ENCODE results near the gene NPHP4.

The NPHP4 gene

DNA sequence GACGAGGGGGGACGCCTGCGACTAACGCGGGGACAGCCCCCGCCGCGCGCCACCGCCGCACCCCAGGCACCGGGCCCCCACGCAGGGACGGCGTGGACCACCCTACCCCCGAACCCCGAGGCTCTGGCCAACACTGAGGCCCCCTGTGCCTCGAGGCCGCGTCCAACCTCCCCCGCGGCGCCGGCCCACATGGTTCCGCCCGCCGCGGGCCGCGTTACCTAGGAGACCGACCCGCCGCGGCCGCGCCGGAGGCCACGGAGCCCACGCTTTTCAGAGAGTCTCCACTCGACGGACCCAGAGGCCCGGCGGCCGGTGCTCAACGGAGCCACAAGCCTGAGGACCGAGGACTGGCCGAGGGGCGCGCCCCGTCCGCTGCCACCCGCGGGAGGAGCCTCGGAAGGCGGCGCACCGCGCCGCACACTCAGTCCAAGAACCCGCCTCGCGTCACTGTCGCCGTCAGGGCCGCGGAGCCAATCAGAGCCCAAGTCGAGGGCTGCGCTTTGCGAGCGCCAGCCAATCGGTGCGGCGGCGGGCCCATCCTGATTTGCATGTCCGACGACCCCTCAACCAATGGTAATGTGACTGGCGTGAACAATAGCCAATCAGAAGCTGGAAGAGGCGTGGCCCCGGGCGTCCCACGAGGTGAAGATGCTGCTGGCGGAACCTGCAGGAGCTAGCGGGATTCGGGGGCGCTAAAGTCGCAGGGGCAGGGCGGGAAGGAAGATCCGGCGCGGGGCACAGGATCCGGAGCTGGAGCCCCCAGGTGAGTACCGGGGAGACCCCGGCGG, at the start of gene NPHP4:
Gene NPHP4, minus strand, starts transcription at position 400 of the 788 bp plus-strand sequence. CDS start 6,136 bp downstream, outside the sequence.
- Histone ChIP-seq H3K27me3 (ENCODE audit: insufficient read depth, insufficient read length) (no peaks in the 10 kb centered on the region), H3K4me1 (ENCODE audit: insufficient read depth, insufficient read length) (no peaks in the 10 kb centered on the region), H3K9ac (ENCODE audit: insufficient read length, low read depth) (peak within 1 kb of the TSS; percentile 70), H3K4me3 (ENCODE audit: insufficient read length, low read depth) (peak within 1 kb of the TSS; percentile 50), H3K36me3 (ENCODE audit: insufficient read depth, insufficient read length, low read length) (no peaks in the 10 kb centered on the region), H3K9me3 (ENCODE audit: insufficient read depth, low read length) (no peaks in the 10 kb centered on the region)
- TF ChIP-seq ZNF274 (IDR thresholded peaks at IDR 0.05; ENCODE audit: low read depth, low read length), result no peak
- no peak for TF ChIP-seq YY1 (IDR thresholded peaks at IDR 0.05; ENCODE audit: insufficient read depth, insufficient read length)
- no peak for TF ChIP-seq SUZ12 (IDR thresholded peaks at IDR 0.05; ENCODE audit: extremely low read depth, insufficient read depth, insufficient read length)
- DNase-seq (ENCODE audit: low read depth, low spot score), result peak; percentile 89

DNA sequence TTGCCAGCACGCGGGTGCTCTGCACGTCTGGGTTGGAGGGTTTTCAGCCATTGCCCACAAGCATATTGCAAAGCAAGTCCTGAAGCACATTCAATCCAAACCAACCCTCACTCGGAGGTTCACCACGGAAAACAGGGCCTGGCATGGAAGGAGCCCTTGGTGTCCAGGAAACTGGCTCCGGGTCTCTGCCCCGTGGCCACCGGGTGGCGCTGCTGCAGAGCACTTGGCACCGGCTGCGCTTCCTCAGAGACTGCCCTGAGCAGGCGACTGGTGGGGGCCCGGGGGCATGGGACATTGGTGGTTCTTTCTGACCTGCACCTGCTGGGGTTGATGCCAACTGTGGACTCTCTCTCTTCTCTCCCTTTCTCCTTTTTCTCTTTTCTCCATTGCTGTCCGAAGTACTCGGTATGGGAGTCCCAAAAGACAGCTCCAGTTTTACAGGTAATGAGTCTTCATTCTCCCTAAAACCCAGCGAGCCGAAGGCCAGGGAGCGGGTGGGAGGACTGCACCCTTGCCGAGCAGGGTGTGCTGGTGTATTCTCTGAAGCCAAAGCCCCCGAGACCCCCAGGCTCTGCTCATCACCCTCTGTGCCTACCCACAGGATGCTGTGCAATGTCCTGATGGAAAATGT, 49.3 kb upstream of the NPHP4 start:
- no peak overlapping the region for H3K4me3 ChIP-seq (ENCODE audit: insufficient read length, low read depth)
- DNase-seq (ENCODE audit: low read depth, low spot score), result no peak

DNA sequence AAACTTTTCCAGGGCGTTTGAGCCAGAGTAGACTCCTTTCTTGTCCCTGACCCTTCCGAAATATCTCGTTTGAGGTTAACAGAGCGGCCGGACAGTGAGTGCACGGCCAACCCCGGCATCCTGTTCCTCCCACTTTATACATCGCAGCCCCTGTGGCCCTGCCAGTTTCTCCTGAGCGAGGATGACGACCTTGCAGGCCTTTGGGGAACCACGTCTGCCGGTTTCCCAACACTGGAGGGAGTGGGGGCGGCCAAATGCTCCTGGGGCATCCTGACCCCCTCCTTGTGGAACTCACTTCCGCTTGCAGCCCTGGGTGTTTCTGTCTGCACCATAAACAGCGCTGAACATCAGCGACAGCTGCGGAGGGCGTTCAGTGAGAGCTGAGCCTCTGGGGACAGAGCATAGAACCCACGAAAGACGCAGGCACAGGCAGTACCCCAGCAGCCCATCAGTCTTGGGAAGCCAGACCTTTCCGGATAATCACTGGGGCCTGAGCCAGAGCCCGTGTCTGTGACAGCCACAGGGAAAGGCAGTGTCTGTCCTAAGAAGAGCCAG, 48.7 kb upstream of the NPHP4 start:
- H3K9me3 ChIP-seq (ENCODE audit: insufficient read depth, low read length), result no peaks in the 10 kb centered on the region
- no peak overlapping the region for H3K4me3 ChIP-seq (ENCODE audit: insufficient read length, low read depth)
- H3K36me3 ChIP-seq (ENCODE audit: insufficient read depth, insufficient read length, low read length), result no peaks in the 10 kb centered on the region
- H3K4me1 ChIP-seq (ENCODE audit: insufficient read depth, insufficient read length), result no peaks in the 10 kb centered on the region
- H3K9ac ChIP-seq (ENCODE audit: insufficient read length, low read depth), result no peak overlapping the region
- TF ChIP-seq ZNF274 (IDR thresholded peaks at IDR 0.05; ENCODE audit: low read depth, low read length), result no peak
- TF ChIP-seq SUZ12 (IDR thresholded peaks at IDR 0.05; ENCODE audit: extremely low read depth, insufficient read depth, insufficient read length), result no peak
- no peak for TF ChIP-seq YY1 (IDR thresholded peaks at IDR 0.05; ENCODE audit: insufficient read depth, insufficient read length)
- no peak for DNase-seq (ENCODE audit: low read depth, low spot score)
- no peaks in the 10 kb centered on the region for H3K27me3 ChIP-seq (ENCODE audit: insufficient read depth, insufficient read length)

More for the DNA sequence above, 49.3 kb upstream of the NPHP4 start:
- TF ChIP-seq YY1 (IDR thresholded peaks at IDR 0.05; ENCODE audit: insufficient read depth, insufficient read length), result no peak
- TF ChIP-seq ZNF274 (IDR thresholded peaks at IDR 0.05; ENCODE audit: low read depth, low read length), result no peak
- no peak for TF ChIP-seq SUZ12 (IDR thresholded peaks at IDR 0.05; ENCODE audit: extremely low read depth, insufficient read depth, insufficient read length)
- no peaks in the 10 kb centered on the region for H3K27me3 ChIP-seq (ENCODE audit: insufficient read depth, insufficient read length)
- no peaks in the 10 kb centered on the region for H3K36me3 ChIP-seq (ENCODE audit: insufficient read depth, insufficient read length, low read length)
- no peaks in the 10 kb centered on the region for H3K4me1 ChIP-seq (ENCODE audit: insufficient read depth, insufficient read length)
- H3K9ac ChIP-seq (ENCODE audit: insufficient read length, low read depth), result no peak overlapping the region
- no peaks in the 10 kb centered on the region for H3K9me3 ChIP-seq (ENCODE audit: insufficient read depth, low read length)

DNA sequence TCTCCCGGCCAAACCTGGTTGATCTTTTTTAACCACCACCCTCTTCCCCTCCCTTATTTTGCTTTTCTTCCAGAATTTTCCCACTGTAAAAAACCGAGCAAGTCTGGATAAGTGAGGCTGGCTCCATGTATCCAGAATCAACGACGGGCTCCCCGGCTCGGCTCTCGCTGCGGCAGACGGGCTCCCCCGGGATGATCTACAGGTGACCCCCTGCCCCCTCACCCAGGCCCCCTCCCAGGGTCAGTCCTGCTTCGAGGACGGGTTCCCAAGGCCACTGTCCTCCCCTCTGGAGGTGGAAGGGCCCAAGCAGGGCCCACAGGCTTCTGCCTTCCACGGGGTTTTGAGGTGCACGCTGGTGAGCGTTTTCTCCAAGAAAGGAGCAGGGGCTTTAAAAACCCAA, 48.2 kb upstream of the NPHP4 start:
- no peak for TF ChIP-seq SUZ12 (IDR thresholded peaks at IDR 0.05; ENCODE audit: extremely low read depth, insufficient read depth, insufficient read length)
- TF ChIP-seq YY1 (IDR thresholded peaks at IDR 0.05; ENCODE audit: insufficient read depth, insufficient read length), result no peak
- TF ChIP-seq ZNF274 (IDR thresholded peaks at IDR 0.05; ENCODE audit: low read depth, low read length), result no peak
- Histone ChIP-seq H3K9ac (ENCODE audit: insufficient read length, low read depth) (no peak overlapping the region), H3K27me3 (ENCODE audit: insufficient read depth, insufficient read length) (no peaks in the 10 kb centered on the region), H3K36me3 (ENCODE audit: insufficient read depth, insufficient read length, low read length) (no peaks in the 10 kb centered on the region), H3K9me3 (ENCODE audit: insufficient read depth, low read length) (no peaks in the 10 kb centered on the region), H3K4me1 (ENCODE audit: insufficient read depth, insufficient read length) (no peaks in the 10 kb centered on the region), H3K4me3 (ENCODE audit: insufficient read length, low read depth) (no peak overlapping the region)
- DNase-seq (ENCODE audit: low read depth, low spot score), result no peak

DNA sequence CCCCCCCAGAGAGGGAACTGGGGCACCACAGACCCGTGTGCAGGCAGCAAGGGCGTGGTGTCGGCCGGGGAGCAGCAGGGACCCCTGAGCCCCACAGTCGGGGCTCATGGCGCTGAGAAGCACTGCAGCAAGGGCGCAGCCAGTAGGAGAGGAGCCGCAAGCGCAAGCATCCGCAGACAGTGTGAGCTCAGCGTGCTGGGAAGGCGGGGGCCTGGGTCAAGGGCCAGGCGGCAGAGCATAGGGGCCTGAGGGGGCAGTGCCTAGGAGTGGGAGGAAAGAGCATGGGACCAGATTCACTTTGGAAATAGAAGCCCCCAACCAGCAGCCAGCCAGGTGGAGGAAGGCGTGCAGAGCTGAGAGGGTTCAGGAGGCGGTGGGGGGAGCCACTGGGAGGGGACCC, 46.8 kb upstream of the NPHP4 start:
- Histone ChIP-seq H3K4me1 (ENCODE audit: insufficient read depth, insufficient read length) (no peaks in the 10 kb centered on the region), H3K36me3 (ENCODE audit: insufficient read depth, insufficient read length, low read length) (no peaks in the 10 kb centered on the region), H3K4me3 (ENCODE audit: insufficient read length, low read depth) (no peak overlapping the region), H3K9me3 (ENCODE audit: insufficient read depth, low read length) (no peaks in the 10 kb centered on the region), H3K27me3 (ENCODE audit: insufficient read depth, insufficient read length) (no peaks in the 10 kb centered on the region), H3K9ac (ENCODE audit: insufficient read length, low read depth) (no peak overlapping the region)
- no peak for DNase-seq (ENCODE audit: low read depth, low spot score)
- no peak for TF ChIP-seq ZNF274 (IDR thresholded peaks at IDR 0.05; ENCODE audit: low read depth, low read length)
- TF ChIP-seq YY1 (IDR thresholded peaks at IDR 0.05; ENCODE audit: insufficient read depth, insufficient read length), result no peak
- no peak for TF ChIP-seq SUZ12 (IDR thresholded peaks at IDR 0.05; ENCODE audit: extremely low read depth, insufficient read depth, insufficient read length)

DNA sequence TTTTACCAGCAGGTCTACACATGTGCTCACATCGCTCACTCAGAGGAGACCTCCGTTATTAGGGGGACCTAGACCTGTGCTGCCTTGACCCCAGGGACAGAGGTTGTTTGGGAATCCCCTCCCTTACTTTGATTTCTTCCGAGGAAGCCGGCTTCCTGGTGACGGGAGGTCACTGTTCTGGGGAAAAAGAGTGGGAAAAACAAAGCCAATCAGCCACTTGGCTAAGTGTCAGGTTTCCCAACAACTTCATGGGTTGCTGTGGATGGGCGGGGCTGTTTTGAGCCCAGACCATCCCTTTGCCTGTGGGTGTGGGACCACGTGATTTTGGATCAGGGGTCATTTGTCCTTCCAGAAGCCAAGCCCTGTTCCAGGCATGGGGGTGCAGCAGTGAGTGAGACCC, 46.4 kb upstream of the NPHP4 start:
- no peaks in the 10 kb centered on the region for H3K36me3 ChIP-seq (ENCODE audit: insufficient read depth, insufficient read length, low read length)
- no peak for DNase-seq (ENCODE audit: low read depth, low spot score)
- H3K9ac ChIP-seq (ENCODE audit: insufficient read length, low read depth), result no peak overlapping the region
- H3K4me3 ChIP-seq (ENCODE audit: insufficient read length, low read depth), result no peak overlapping the region
- no peaks in the 10 kb centered on the region for H3K27me3 ChIP-seq (ENCODE audit: insufficient read depth, insufficient read length)
- TF ChIP-seq SUZ12 (IDR thresholded peaks at IDR 0.05; ENCODE audit: extremely low read depth, insufficient read depth, insufficient read length) (no peak), YY1 (IDR thresholded peaks at IDR 0.05; ENCODE audit: insufficient read depth, insufficient read length) (no peak), ZNF274 (IDR thresholded peaks at IDR 0.05; ENCODE audit: low read depth, low read length) (no peak)
- no peaks in the 10 kb centered on the region for H3K9me3 ChIP-seq (ENCODE audit: insufficient read depth, low read length)
- H3K4me1 ChIP-seq (ENCODE audit: insufficient read depth, insufficient read length), result no peaks in the 10 kb centered on the region

DNA sequence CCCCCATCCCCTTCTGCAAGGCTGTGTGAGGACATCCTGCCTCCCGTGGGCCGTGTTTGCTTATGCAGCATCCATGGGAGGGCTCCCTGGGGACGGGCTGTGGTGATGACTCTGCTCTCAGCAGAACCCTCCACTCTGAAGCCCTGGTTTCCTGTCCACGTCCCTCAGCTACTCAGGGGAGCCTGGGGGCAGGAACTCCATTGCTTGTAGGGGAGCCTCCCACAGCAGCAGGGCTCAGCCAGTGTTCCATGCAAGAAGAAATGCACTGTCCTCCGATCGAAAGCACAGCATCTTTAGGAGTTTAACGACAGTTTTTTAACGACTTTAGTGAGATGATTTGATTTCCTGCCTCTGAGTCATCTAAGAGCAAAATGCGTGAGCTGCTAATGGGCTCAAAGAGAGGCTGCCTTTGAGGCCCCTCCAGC, 45.1 kb upstream of the NPHP4 start:
- H3K9ac ChIP-seq (ENCODE audit: insufficient read length, low read depth), result no peak overlapping the region
- no peak for DNase-seq (ENCODE audit: low read depth, low spot score)
- no peaks in the 10 kb centered on the region for H3K4me1 ChIP-seq (ENCODE audit: insufficient read depth, insufficient read length)

More for the DNA sequence above, 45.1 kb upstream of the NPHP4 start:
- TF ChIP-seq SUZ12 (IDR thresholded peaks at IDR 0.05; ENCODE audit: extremely low read depth, insufficient read depth, insufficient read length) (no peak), YY1 (IDR thresholded peaks at IDR 0.05; ENCODE audit: insufficient read depth, insufficient read length) (no peak), ZNF274 (IDR thresholded peaks at IDR 0.05; ENCODE audit: low read depth, low read length) (no peak)
- no peaks in the 10 kb centered on the region for H3K9me3 ChIP-seq (ENCODE audit: insufficient read depth, low read length)
- H3K4me3 ChIP-seq (ENCODE audit: insufficient read length, low read depth), result no peak overlapping the region
- H3K27me3 ChIP-seq (ENCODE audit: insufficient read depth, insufficient read length), result no peaks in the 10 kb centered on the region
- H3K36me3 ChIP-seq (ENCODE audit: insufficient read depth, insufficient read length, low read length), result no peaks in the 10 kb centered on the region
